ENCODE data around the gene NLRP10. TPM values are rescaled to one million over a fixed set of nuclear protein-coding genes. Genes with fewer than 3 reads are reported as not detected.

Gene NLRP10
- total RNA-seq, 1 experiment from 2014 or later, result not detected

DNA sequence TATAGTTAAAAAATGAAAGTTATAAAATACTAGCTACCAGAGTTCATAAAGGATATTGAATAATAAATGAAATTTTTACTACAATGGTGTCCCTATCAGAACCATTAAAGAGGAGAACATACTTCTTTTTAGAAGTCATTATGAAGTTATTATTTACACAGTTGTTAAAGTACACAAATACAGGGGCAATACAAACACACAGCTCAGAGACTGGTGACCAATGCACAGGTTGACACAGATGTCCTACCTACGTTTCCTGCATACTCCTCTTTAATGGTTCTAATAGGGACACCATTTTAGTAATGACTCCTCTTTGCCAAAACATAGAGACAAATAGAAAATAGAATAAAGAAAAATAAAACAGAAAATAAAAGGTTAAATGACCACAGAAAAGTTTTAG lies 10.1 kb downstream of the NLRP10 start:
- H3K14ac ChIP-seq (ENCODE audit: insufficient read depth, low read length), result no peak overlapping the region
- no peak overlapping the region for H3K4ac ChIP-seq (ENCODE audit: low read depth, low read length)
- no CpG with 5 or more reads among the region's 1 CpG for WGBS (ENCODE audit: extremely low coverage, insufficient read length, low lambda C conversion rate)
- no peak overlapping the region for H3K56ac ChIP-seq (ENCODE audit: insufficient read length, low read depth, low read length)
- H3K79me2 ChIP-seq (ENCODE audit: insufficient read depth, low read length), result no peaks in the 10 kb centered on the region
- H4K91ac ChIP-seq (ENCODE audit: insufficient read length, low read depth, low read length), result no peak overlapping the region
- no peak overlapping the region for H2AFZ ChIP-seq (ENCODE audit: low read length)
- no peaks in the 10 kb centered on the region for H3K9me3 ChIP-seq (ENCODE audit: control insufficient read depth, low read depth, low read length)
- TF ChIP-seq CTCF (conservative IDR thresholded peaks at IDR 0.05), result no peak
- H4K8ac ChIP-seq (replicated peaks; ENCODE audit: insufficient read length, low read depth, low read length), result no peak overlapping the region
- no peaks in the 10 kb centered on the region for H3K23me2 ChIP-seq (ENCODE audit: insufficient read length, low read depth, low read length, poor library complexity, severe bottlenecking)
- no peaks in the 10 kb centered on the region for H4K20me1 ChIP-seq (ENCODE audit: control insufficient read depth, insufficient read depth, insufficient read length)
- H2BK20ac ChIP-seq (ENCODE audit: low read depth, low read length, poor library complexity, severe bottlenecking), result no peak overlapping the region
- no peaks in the 10 kb centered on the region for H3K27me3 Mint-ChIP-seq (ENCODE audit: low read depth)
- no peak overlapping the region for H3K27ac Mint-ChIP-seq
- no peaks in the 10 kb centered on the region for H3K36me3 Mint-ChIP-seq (ENCODE audit: insufficient read depth in 1 of 3, low read depth in 3 of 3)
- H3K9me3 Mint-ChIP-seq, result peaks cover 2 to 6% of the 10 kb centered on the region in 2 experiments; a peak in 3 of 5 replicates
- no peak overlapping the region for H3K4me2 ChIP-seq (ENCODE audit: insufficient read depth, insufficient read length, low read length)
- H3K23ac ChIP-seq (ENCODE audit: insufficient read length, low read depth, low read length), result no peak overlapping the region
- no peaks in the 10 kb centered on the region for H3K27me3 ChIP-seq (ENCODE audit: insufficient read depth, low read length)
- H3K4me1 ChIP-seq (ENCODE audit: insufficient read depth, low read length), result no peaks in the 10 kb centered on the region
- no peak overlapping the region for H3T11ph ChIP-seq (ENCODE audit: low read length)
- no peak overlapping the region for H3K27ac ChIP-seq (ENCODE audit: insufficient read length, low read depth, low read length)
- no peaks in the 10 kb centered on the region for H3K79me1 ChIP-seq (ENCODE audit: insufficient read depth, low read depth, low read length, poor library complexity, severe bottlenecking)
- DNase-seq, result no peak
- no peak overlapping the region for H4K5ac ChIP-seq (ENCODE audit: insufficient read length, low read depth, low read length)
- H2BK12ac ChIP-seq (ENCODE audit: insufficient read length, low read depth, low read length), result no peak overlapping the region
- H3K9ac ChIP-seq (ENCODE audit: extremely low read depth, insufficient read length, low read length), result no peak overlapping the region
- no peak overlapping the region for H3K18ac ChIP-seq (ENCODE audit: insufficient read length, low read depth, low read length)
- no peak overlapping the region for H2BK5ac ChIP-seq (ENCODE audit: insufficient read length, low read length)
- H2BK15ac ChIP-seq (ENCODE audit: low read depth, low read length), result no peak overlapping the region
- no peaks in the 10 kb centered on the region for H3K4me1 Mint-ChIP-seq
- H3K4me3 Mint-ChIP-seq, result no peak overlapping the region
- no peak overlapping the region for H2BK120ac ChIP-seq (ENCODE audit: low read depth, low read length, poor library complexity, severe bottlenecking)
- no peak overlapping the region for H2AK5ac ChIP-seq (ENCODE audit: insufficient read length, low read length)
